Smooth muscle cell (in vitro differentiated cells): ENCODE measurements around the gene CLNS1A. TPM values are rescaled to one million over a fixed set of nuclear protein-coding genes. Genes with fewer than 3 reads are reported as not detected.

Experiments
- DNase-seq: peaks from one replicate; lab custom pipeline; 2025; ENCODE audit not compliant: unreplicated experiment; lab: John Stamatoyannopoulos, UW
- H2AFZ ChIP-seq: fragments of 200-600 bp; sonication (generic); 2 replicates; pipeline ENCODE4 v1.6.0; 2016; ENCODE audit warnings: antibody characterized with exemption, low read depth, mild to moderate bottlenecking
- H3F3A ChIP-seq: fragments of 200-600 bp; sonication (generic); 2 replicates; pipeline ENCODE4 v1.6.0; 2017; ENCODE audit warnings: antibody characterized with exemption, low read depth
- H3K27ac ChIP-seq: fragments of 200-600 bp; sonication (generic); 2 replicates; pipeline ENCODE4 v1.5.1; 2016; ENCODE audit warnings: low read depth, mild to moderate bottlenecking
- H3K27me3 ChIP-seq: fragments of 200-600 bp; sonication (generic); 2 replicates; pipeline ENCODE4 v1.6.1; 2016; ENCODE audit warnings: low read depth, mild to moderate bottlenecking
- H3K36me3 ChIP-seq: fragments of 200-600 bp; sonication (generic); 2 replicates; pipeline ENCODE4 v1.5.1; 2016; ENCODE audit warnings: low read depth
- H3K4me1 ChIP-seq: fragments of 200-600 bp; sonication (generic); 2 replicates; pipeline ENCODE4 v1.5.1; 2016; ENCODE audit warnings: low read depth
- H3K4me2 ChIP-seq: fragments of 200-600 bp; sonication (generic); 2 replicates; pipeline ENCODE4 v1.6.0; 2016; ENCODE audit warnings: mild to moderate bottlenecking
- H3K4me3 ChIP-seq: fragments of 200-600 bp; sonication (generic); 2 replicates; pipeline ENCODE4 v1.5.1; 2016; ENCODE audit warnings: mild to moderate bottlenecking
- H3K79me2 ChIP-seq: fragments of 200-600 bp; sonication (generic); 2 replicates; pipeline ENCODE4 v1.6.0; 2016; ENCODE audit warnings: low read depth, mild to moderate bottlenecking
- H3K9ac ChIP-seq: fragments of 200-600 bp; sonication (generic); 2 replicates; pipeline ENCODE4 v1.6.0; 2016; ENCODE audit warnings: low read depth
- H3K9me3 ChIP-seq: fragments of 200-600 bp; sonication (generic); replicated peaks from 2 replicates; pipeline ENCODE4 v1.5.1; 2016; ENCODE audit warnings: low read depth
- H4K20me1 ChIP-seq: fragments of 200-600 bp; sonication (generic); 2 replicates; pipeline ENCODE4 v1.6.0; 2016; ENCODE audit warnings: low read depth
- CTCF ChIP-seq: fragments of 200-600 bp; sonication (generic); IDR thresholded peaks from 2 replicates; pipeline ENCODE4 v1.5.1; 2017; ENCODE audit warnings: borderline replicate concordance, mild to moderate bottlenecking, antibody characterized with exemption; ENCODE audit not compliant: insufficient read depth, poor library complexity, severe bottlenecking
- WGBS: methylation state at CpG from one replicate; pipeline ENCODE4 v1.1.7; 2016; ENCODE audit warnings: low lambda C conversion rate; 5-methylcytosine and 5-hydroxymethylcytosine counted together
- polyA plus RNA-seq: library from polyadenylated mRNA; unstranded; fragments of >200 nt; fragmentation: Nextera tagmentation; extraction: Ambion mirVana; gene quantifications from 2 replicates; pipeline ENCODE4 v1.2.1, GENCODE V29; 2016
- total RNA-seq: library from RNA; depleted of rRNA; stranded (reverse); fragments of >200 nt; gene quantifications from 2 replicates; pipeline ENCODE4 v1.2.3, GENCODE V29; 2014

The CLNS1A gene
- 109 and 132 TPM in 2 replicates for total RNA-seq
- 67.3 and 73.0 TPM in 2 replicates for polyA plus RNA-seq

GRCh38 chr11:77637345-77638165 lies at the start of gene CLNS1A:
CLNS1A (minus strand) TSS chr11:77637794; CDS start chr11:77637714, 80 bp downstream.
- Histone ChIP-seq H4K20me1 (no peaks in the 10 kb centered on the region), H3K4me1 (peaks cover 12% of the 10 kb centered on the region), H3K4me2 (peak within 1 kb of the TSS; percentile 99), H3K27me3 (no peaks in the 10 kb centered on the region), H3F3A (no peaks in the 10 kb centered on the region), H2AFZ (peak within 1 kb of the TSS; percentile 97), H3K4me3 (peak within 1 kb of the TSS; percentile 86), H3K79me2 (peaks cover 47% of the 10 kb centered on the region), H3K9ac (peak within 1 kb of the TSS; percentile 88), H3K36me3 (no peaks in the 10 kb centered on the region), H3K9me3 (no peaks in the 10 kb centered on the region), H3K27ac (peak within 1 kb of the TSS; percentile 78)
- peak; percentile 45 for DNase-seq
- WGBS: 1% methylated on average over 41 of the region's 41 CpGs
- TF ChIP-seq CTCF: no peak

GRCh38 chr11:77687088-77687487 lies 49.5 kb upstream of the CLNS1A start:
- Histone ChIP-seq H3K27me3 (no peaks in the 10 kb centered on the region), H3K27ac (no peak overlapping the region), H3K4me2 (no peak overlapping the region), H2AFZ (no peak overlapping the region), H3K79me2 (no peaks in the 10 kb centered on the region), H3F3A (no peaks in the 10 kb centered on the region), H3K9me3 (no peaks in the 10 kb centered on the region), H4K20me1 (no peaks in the 10 kb centered on the region), H3K4me1 (no peaks in the 10 kb centered on the region), H3K4me3 (no peak overlapping the region), H3K36me3 (peaks cover 43% of the 10 kb centered on the region), H3K9ac (no peak overlapping the region)
- TF ChIP-seq CTCF: no peak
- DNase-seq: no peak

GRCh38 chr11:77677138-77677537 lies 39.5 kb upstream of the CLNS1A start:
- no peak overlapping the region for H3K4me3 ChIP-seq
- no peaks in the 10 kb centered on the region for H3K4me1 ChIP-seq
- 96% methylated on average over 3 of the region's 3 CpGs for WGBS
- TF ChIP-seq CTCF: no peak
- H3K27me3 ChIP-seq: no peaks in the 10 kb centered on the region
- no peak for DNase-seq
- H3K9ac ChIP-seq: no peak overlapping the region
- no peak overlapping the region for H2AFZ ChIP-seq
- H3K4me2 ChIP-seq: no peak overlapping the region
- no peak overlapping the region for H3K27ac ChIP-seq
- peaks cover 28% of the 10 kb centered on the region for H3K36me3 ChIP-seq
- no peaks in the 10 kb centered on the region for H3K9me3 ChIP-seq
- no peaks in the 10 kb centered on the region for H4K20me1 ChIP-seq
- H3F3A ChIP-seq: no peaks in the 10 kb centered on the region
- no peaks in the 10 kb centered on the region for H3K79me2 ChIP-seq

GRCh38 chr11:77672264-77672663 lies 34.7 kb upstream of the CLNS1A start:
- Histone ChIP-seq H3K27ac (peak overlapping the region; percentile 44), H3K9me3 (no peaks in the 10 kb centered on the region), H3K79me2 (no peaks in the 10 kb centered on the region), H3K36me3 (peaks cover 35% of the 10 kb centered on the region), H3K9ac (no peak overlapping the region), H4K20me1 (no peaks in the 10 kb centered on the region), H3K27me3 (no peaks in the 10 kb centered on the region), H3K4me1 (no peaks in the 10 kb centered on the region), H2AFZ (no peak overlapping the region), H3K4me2 (no peak overlapping the region), H3K4me3 (no peak overlapping the region), H3F3A (no peaks in the 10 kb centered on the region)
- no peak for TF ChIP-seq CTCF
- 52% methylated on average over 1 of the region's 1 CpG for WGBS
- no peak for DNase-seq
